ENCODE data around the gene IL4R. TPM values are rescaled to one million over a fixed set of nuclear protein-coding genes. Genes with fewer than 3 reads are reported as not detected.

IL4R gene
- total RNA-seq, 2 experiments from 2014 or later = 73.1 to 82.8 TPM

GRCh38 chr16:27337024-27337423 lies 23.2 kb downstream of the IL4R start:
- no peak overlapping the region for H3K4me3 ChIP-seq (ENCODE audit: low read depth, low read length, poor library complexity, severe bottlenecking)
- CTCF ChIA-PET (ENCODE audit: unreplicated experiment) = no interaction called here

DNA sequence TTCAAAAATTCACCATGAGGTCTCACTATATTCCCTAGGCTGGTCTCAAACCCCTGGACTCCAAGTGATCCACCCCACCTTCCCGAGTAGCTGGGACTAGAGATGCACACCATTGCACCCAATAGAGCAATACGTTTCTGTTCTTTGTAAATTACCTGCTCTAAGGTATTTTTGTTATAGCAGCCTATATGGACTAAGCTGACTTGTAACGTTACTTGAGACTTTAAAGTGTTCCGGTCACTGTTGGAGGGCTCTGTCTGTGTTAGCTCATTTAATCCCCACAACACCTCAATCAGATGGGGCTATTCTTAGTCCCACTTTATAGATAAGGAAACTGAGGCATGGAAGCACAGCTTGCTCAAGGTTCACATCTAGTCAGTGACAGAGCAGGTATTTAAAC lies 25.4 kb downstream of the IL4R start:
- Histone ChIP-seq H4K20me1 (ENCODE audit: insufficient read depth, low read length) (no peaks in the 10 kb centered on the region), H3K36me3 (ENCODE audit: insufficient read depth, low read length) (peaks cover 68% of the 10 kb centered on the region), H2AFZ (ENCODE audit: low read length) (no peak overlapping the region), H3K9me3 (ENCODE audit: low read length) (no peaks in the 10 kb centered on the region), H3K9me2 (ENCODE audit: insufficient read depth, low read length) (no peaks in the 10 kb centered on the region), H3K4me3 (ENCODE audit: low read depth, low read length, poor library complexity, severe bottlenecking) (no peak overlapping the region), H3K4me2 (ENCODE audit: low read length) (no peak overlapping the region), H3K27ac (ENCODE audit: low read depth, low read length, poor library complexity, severe bottlenecking) (no peak overlapping the region), H3K79me2 (ENCODE audit: insufficient read depth, low read depth, low read length) (no peaks in the 10 kb centered on the region), H3K4me1 (ENCODE audit: insufficient read depth, low read length, poor library complexity, severe bottlenecking) (no peaks in the 10 kb centered on the region)
- DNase-seq (ENCODE audit: low spot score) = no peak
- intact Hi-C loops (cut with micrococcal nuclease; ENCODE audit: unreplicated experiment) = no loop called here
- BruUV-seq (replicated peaks) = no TSS peak
- ChIA-PET POLR2A (no interaction called here), CTCF (ENCODE audit: unreplicated experiment) (no interaction called here)
- TF ChIP-seq, protein P1, sequence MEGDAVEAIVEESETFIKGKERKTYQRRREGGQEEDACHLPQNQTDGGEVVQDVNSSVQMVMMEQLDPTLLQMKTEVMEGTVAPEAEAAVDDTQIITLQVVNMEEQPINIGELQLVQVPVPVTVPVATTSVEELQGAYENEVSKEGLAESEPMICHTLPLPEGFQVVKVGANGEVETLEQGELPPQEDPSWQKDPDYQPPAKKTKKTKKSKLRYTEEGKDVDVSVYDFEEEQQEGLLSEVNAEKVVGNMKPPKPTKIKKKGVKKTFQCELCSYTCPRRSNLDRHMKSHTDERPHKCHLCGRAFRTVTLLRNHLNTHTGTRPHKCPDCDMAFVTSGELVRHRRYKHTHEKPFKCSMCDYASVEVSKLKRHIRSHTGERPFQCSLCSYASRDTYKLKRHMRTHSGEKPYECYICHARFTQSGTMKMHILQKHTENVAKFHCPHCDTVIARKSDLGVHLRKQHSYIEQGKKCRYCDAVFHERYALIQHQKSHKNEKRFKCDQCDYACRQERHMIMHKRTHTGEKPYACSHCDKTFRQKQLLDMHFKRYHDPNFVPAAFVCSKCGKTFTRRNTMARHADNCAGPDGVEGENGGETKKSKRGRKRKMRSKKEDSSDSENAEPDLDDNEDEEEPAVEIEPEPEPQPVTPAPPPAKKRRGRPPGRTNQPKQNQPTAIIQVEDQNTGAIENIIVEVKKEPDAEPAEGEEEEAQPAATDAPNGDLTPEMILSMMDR (conservative IDR thresholded peaks at IDR 0.05; ENCODE audit: low read length) = no peak
- no peak for TF ChIP-seq EZH2phosphoT487 (IDR thresholded peaks at IDR 0.05; ENCODE audit: borderline replicate concordance, low read depth, low read length)

More at GRCh38 chr16:27337024-27337423, 23.2 kb downstream of the IL4R start:
- no peak overlapping the region for H3K27ac ChIP-seq (ENCODE audit: low read depth, low read length, poor library complexity, severe bottlenecking)
- no peak overlapping the region for H3K4me2 ChIP-seq (ENCODE audit: low read length)
- TF ChIP-seq, protein P1 (conservative IDR thresholded peaks at IDR 0.05; ENCODE audit: low read length) = no peak
- TF ChIP-seq EZH2phosphoT487 (IDR thresholded peaks at IDR 0.05; ENCODE audit: borderline replicate concordance, low read depth, low read length) = no peak
- H4K20me1 ChIP-seq (ENCODE audit: insufficient read depth, low read length) = no peaks in the 10 kb centered on the region
- peaks cover 74% of the 10 kb centered on the region for H3K36me3 ChIP-seq (ENCODE audit: insufficient read depth, low read length)
- no peak for DNase-seq (ENCODE audit: low spot score)
- H3K9me2 ChIP-seq (ENCODE audit: insufficient read depth, low read length) = no peaks in the 10 kb centered on the region
- BruUV-seq (replicated peaks) = no TSS peak
- no peak overlapping the region for H2AFZ ChIP-seq (ENCODE audit: low read length)
- H3K4me1 ChIP-seq (ENCODE audit: insufficient read depth, low read length, poor library complexity, severe bottlenecking) = no peaks in the 10 kb centered on the region
- POLR2A ChIA-PET = interaction anchor here (0.7 kb wide), 1 partner anchor 8 kb away, joined by 4 read pairs; no protein-coding TSS in a partner anchor
- no peaks in the 10 kb centered on the region for H3K9me3 ChIP-seq (ENCODE audit: low read length)
- H3K79me2 ChIP-seq (ENCODE audit: insufficient read depth, low read depth, low read length) = no peaks in the 10 kb centered on the region
- intact Hi-C loops (cut with micrococcal nuclease; ENCODE audit: unreplicated experiment) = no loop called here

GRCh38 chr16:27340654-27341053 lies 26.9 kb downstream of the IL4R start:
- ChIA-PET CTCF (ENCODE audit: unreplicated experiment) (no interaction called here), POLR2A (no interaction called here)
- TF ChIP-seq, protein P1 (conservative IDR thresholded peaks at IDR 0.05; ENCODE audit: low read length) = no peak
- no peak for TF ChIP-seq EZH2phosphoT487 (IDR thresholded peaks at IDR 0.05; ENCODE audit: borderline replicate concordance, low read depth, low read length)
- H3K4me1 ChIP-seq (ENCODE audit: insufficient read depth, low read length, poor library complexity, severe bottlenecking) = no peaks in the 10 kb centered on the region
- H4K20me1 ChIP-seq (ENCODE audit: insufficient read depth, low read length) = no peaks in the 10 kb centered on the region
- H3K9me3 ChIP-seq (ENCODE audit: low read length) = no peaks in the 10 kb centered on the region
- no TSS peak for BruUV-seq (replicated peaks)
- intact Hi-C loops (cut with micrococcal nuclease; ENCODE audit: unreplicated experiment) = no loop called here
- peaks cover 73% of the 10 kb centered on the region for H3K36me3 ChIP-seq (ENCODE audit: insufficient read depth, low read length)
- no peaks in the 10 kb centered on the region for H3K9me2 ChIP-seq (ENCODE audit: insufficient read depth, low read length)
- no peak for DNase-seq (ENCODE audit: low spot score)
- no peak overlapping the region for H2AFZ ChIP-seq (ENCODE audit: low read length)
- no peak overlapping the region for H3K27ac ChIP-seq (ENCODE audit: low read depth, low read length, poor library complexity, severe bottlenecking)
- H3K4me3 ChIP-seq (ENCODE audit: low read depth, low read length, poor library complexity, severe bottlenecking) = no peak overlapping the region
- H3K4me2 ChIP-seq (ENCODE audit: low read length) = no peak overlapping the region
- H3K79me2 ChIP-seq (ENCODE audit: insufficient read depth, low read depth, low read length) = no peaks in the 10 kb centered on the region

Measured in OCI-LY7 (cell line).